CD4-positive, alpha-beta memory T cell (primary cell): ENCODE measurements around the gene MAN1C1. TPM values are rescaled to one million over a fixed set of nuclear protein-coding genes. Genes with fewer than 3 reads are reported as not detected.

Source experiments
- CTCF ChIA-PET: fragments of 350-600 bp; sonication (Branson Sonifier 250); formaldehyde crosslinking; loops from one replicate; lab custom pipeline; 2021; ENCODE audit warnings: inconsistent platforms; ENCODE audit not compliant: partially characterized antibody; lab: Charles Lee
- POLR2A ChIA-PET: fragments of 350-600 bp; sonication (Branson Sonifier 250); formaldehyde crosslinking; loops from one replicate; lab custom pipeline; 2021; ENCODE audit not compliant: partially characterized antibody; lab: Charles Lee
- DNase-seq, 5 donors: peaks; one replicate each; pipeline versions ENCODE4 v3.0.0 to v3.0.0-alpha.2; 2020 to 2022; ENCODE audit warnings: mixed read lengths in 1 of 5
- H3K27ac ChIP-seq: one replicate; pipeline ENCODE4 v1.7.0; 2013; ENCODE audit warnings: low read depth, low read length
- H3K27me3 ChIP-seq: 2 replicates; pipeline ENCODE4 v1.7.0; 2013; ENCODE audit warnings: mild to moderate bottlenecking, low read length, moderate library complexity; ENCODE audit not compliant: insufficient read depth
- H3K36me3 ChIP-seq: 2 replicates; pipeline ENCODE4 v1.7.0; 2013; ENCODE audit warnings: mild to moderate bottlenecking, low read length, moderate library complexity; ENCODE audit not compliant: insufficient read depth
- H3K4me1 ChIP-seq: 2 replicates; pipeline ENCODE4 v1.7.0; 2013; ENCODE audit warnings: mild to moderate bottlenecking, low read length, moderate library complexity; ENCODE audit not compliant: insufficient read depth
- H3K4me3 ChIP-seq, 2 donors: one replicate each; pipeline ENCODE4 v1.7.0; 2013; ENCODE audit warnings: low read length in 2 of 2, mild to moderate bottlenecking in 1 of 2
- H3K9me3 ChIP-seq, 2 donors: one replicate each; pipeline ENCODE4 v1.7.0; 2013; ENCODE audit warnings: low read length in 2 of 2, control low read depth in 1 of 2; ENCODE audit not compliant: control insufficient read depth in 1 of 2
- H3K27ac Mint-ChIP-seq, 7 donors: one replicate each; pipeline ENCODE4 v1.8.0; 2020 to 2021; ENCODE audit warnings: mixed read lengths in 7 of 7, mild to moderate bottlenecking in 6 of 7, inconsistent platforms in 3 of 7, moderate library complexity in 3 of 7
- H3K27me3 Mint-ChIP-seq, 2 donors: one replicate each; pipeline ENCODE4 v1.8.0; 2020 to 2021; ENCODE audit warnings: mixed read lengths in 2 of 2
- H3K36me3 Mint-ChIP-seq, 2 donors: one replicate each; pipeline ENCODE4 v1.8.0; 2020 to 2021; ENCODE audit warnings: mixed read lengths in 2 of 2, inconsistent platforms in 1 of 2, mild to moderate bottlenecking in 1 of 2
- H3K4me1 Mint-ChIP-seq, 4 donors: one replicate each; pipeline ENCODE4 v1.8.0; 2020 to 2021; ENCODE audit warnings: mixed read lengths in 4 of 4, mild to moderate bottlenecking in 1 of 4
- H3K4me3 Mint-ChIP-seq, 8 donors: one replicate each; pipeline ENCODE4 v1.8.0; 2020 to 2021; ENCODE audit warnings: mixed read lengths in 8 of 8, mild to moderate bottlenecking in 7 of 8, moderate library complexity in 6 of 8, inconsistent platforms in 3 of 8
- H3K9me3 Mint-ChIP-seq, 8 donors: one replicate each; pipeline ENCODE4 v1.8.0; 2020 to 2021; ENCODE audit warnings: mixed read lengths in 8 of 8, mild to moderate bottlenecking in 5 of 8, inconsistent platforms in 3 of 8, moderate library complexity in 1 of 8
- intact Hi-C: fragments of 100-400 bp; cut with micrococcal nuclease; formaldehyde crosslinking; loops from one replicate; pipeline ENCODE4 v1.15.1; 2023
- polyA plus RNA-seq, 2 donors: library from polyadenylated mRNA; unstranded; fragments of 300-500 nt; fragmentation: Illumina TruSeq; gene quantifications; one replicate each; pipeline ENCODE4 v1.2.3, GENCODE V29; 2021
- total RNA-seq, 2 experiments: library from RNA; stranded (reverse); gene quantifications; one replicate each; pipeline ENCODE4 v1.2.3, GENCODE V29; 2021

The MAN1C1 gene
- total and polyA plus RNA-seq, 4 experiments from 2014 or later = 3.6 to 45.1 (median 26.5) TPM

DNA sequence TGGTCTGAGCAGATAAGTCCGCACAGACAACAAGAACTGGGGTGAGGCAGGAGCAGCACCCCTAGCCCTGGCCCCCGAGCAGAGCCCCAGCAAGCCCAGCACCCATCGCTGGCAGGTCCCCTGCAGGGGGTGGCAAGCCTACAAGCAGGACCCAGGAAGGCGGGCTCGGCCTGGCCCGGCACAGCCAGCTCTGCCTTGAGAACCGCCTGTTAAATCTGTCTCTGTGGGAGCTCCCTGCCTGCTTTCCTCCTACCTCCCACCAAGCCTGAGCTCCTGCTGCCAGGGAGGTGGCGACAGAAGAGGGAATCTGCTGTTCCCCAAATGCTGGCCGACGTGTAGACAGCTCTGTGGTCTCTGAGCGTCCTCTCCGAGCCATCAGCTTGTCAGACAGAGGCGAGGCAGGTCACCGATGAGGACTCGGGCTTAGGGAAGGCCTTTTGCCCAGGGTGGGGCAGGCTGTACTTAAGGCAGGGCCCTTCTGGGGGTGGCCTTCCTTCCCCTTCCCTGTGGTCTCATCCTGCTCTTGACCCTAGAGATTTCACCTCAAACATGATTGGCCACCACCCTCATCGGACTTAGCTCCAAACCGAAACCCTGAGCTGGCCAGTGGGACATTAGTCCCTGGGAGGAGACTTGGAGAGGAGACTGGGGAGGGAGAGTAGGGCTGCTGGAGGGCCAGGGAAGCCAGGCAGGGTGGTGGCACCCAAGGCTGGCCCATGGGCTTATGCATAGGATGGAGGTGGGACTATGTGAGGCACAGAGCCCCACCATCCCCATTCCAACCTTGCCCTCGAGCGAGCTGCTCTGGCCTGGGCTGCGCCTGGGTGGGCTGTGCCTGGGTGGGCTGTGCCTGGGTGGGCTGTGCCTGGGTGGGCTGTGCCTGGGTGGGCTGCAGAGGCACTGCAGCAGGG is 191.1 kb downstream of the MAN1C1 start:
- ChIA-PET CTCF (interaction anchor here (0.7 to 7.0 kb wide), 9 partner anchors 10 to 303 kb away, joined by 3 to 110 read pairs (median 6); no protein-coding TSS in a partner anchor), POLR2A (interaction anchor here (0.7 to 5.2 kb wide), 3 partner anchors 12 to 302 kb away, joined by 3 to 18 read pairs (median 4); partner anchors contain the start of gene MTFR1L)
- no peak for DNase-seq
- no peak overlapping the region for H3K27ac ChIP-seq
- intact Hi-C loops = no loop called here
- no peak overlapping the region for H3K4me3 ChIP-seq
- Mint-ChIP-seq H3K9me3 (peaks cover 0 to 4% (median 0%) of the 10 kb centered on the region in 8 donors), H3K4me3 (no peak overlapping the region), H3K36me3 (peaks cover 20 to 24% of the 10 kb centered on the region in 2 donors), H3K27ac (peak overlapping the region in 1 of 7 donors; percentile 29), H3K27me3 (no peaks in the 10 kb centered on the region), H3K4me1 (peaks cover 12 to 31% (median 15%) of the 10 kb centered on the region in 4 donors)
- H3K9me3 ChIP-seq = no peaks in the 10 kb centered on the region
- peaks cover 5% of the 10 kb centered on the region for H3K36me3 ChIP-seq
- H3K4me1 ChIP-seq = peaks cover 21% of the 10 kb centered on the region
- no peaks in the 10 kb centered on the region for H3K27me3 ChIP-seq

DNA sequence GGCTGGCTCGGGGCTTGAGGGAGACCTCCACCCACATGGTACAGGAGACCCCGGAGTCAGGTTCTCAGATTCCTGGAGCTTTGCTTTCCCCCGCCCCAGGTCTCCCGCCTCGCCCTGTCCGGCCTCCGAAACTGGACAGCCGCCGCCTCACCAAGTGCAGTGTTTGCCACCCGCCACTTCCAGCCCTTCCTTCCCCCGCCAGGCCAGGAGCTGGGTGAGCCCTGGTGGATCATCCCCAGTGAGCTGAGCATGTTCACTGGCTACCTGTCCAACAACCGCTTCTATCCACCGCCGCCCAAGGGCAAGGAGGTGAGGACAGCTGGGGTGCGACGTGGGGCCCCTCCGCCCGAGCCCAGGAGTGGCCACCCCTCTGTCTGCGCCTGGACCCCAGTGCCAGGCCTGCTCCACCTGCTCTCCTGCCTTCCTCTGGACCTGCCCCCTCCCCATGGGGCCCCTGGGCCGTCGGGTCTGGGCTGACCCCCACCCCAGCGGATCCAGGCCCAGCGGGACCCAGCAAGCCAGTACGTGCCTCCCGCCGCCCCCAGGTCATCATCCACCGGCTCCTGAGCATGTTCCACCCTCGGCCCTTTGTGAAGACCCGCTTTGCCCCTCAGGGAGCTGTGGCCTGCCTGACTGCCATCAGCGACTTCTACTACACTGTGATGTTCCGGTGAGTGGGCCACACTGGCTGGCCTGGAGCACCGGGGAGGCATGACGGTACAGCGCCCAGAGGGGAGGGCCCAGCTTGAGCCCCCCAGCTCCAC is 192.1 kb downstream of the MAN1C1 start:
- H3K27me3 Mint-ChIP-seq = no peaks in the 10 kb centered on the region
- H3K9me3 Mint-ChIP-seq = peaks cover 0 to 4% (median 0%) of the 10 kb centered on the region in 8 donors
- Histone ChIP-seq H3K27ac (no peak overlapping the region), H3K9me3 (no peaks in the 10 kb centered on the region), H3K36me3 (peaks cover 5% of the 10 kb centered on the region), H3K4me1 (peaks cover 11% of the 10 kb centered on the region), H3K4me3 (no peak overlapping the region), H3K27me3 (no peaks in the 10 kb centered on the region)
- DNase-seq = no peak
- intact Hi-C loops = no loop called here
- no peak overlapping the region for H3K4me3 Mint-ChIP-seq
- peaks cover 20 to 30% of the 10 kb centered on the region in 2 donors for H3K36me3 Mint-ChIP-seq
- ChIA-PET POLR2A (interaction anchor here (1.5 to 5.2 kb wide), 4 partner anchors 10 to 303 kb away, joined by 3 to 18 read pairs (median 6); partner anchors contain the start of gene MTFR1L), CTCF (interaction anchor here (0.7 to 7.0 kb wide), 17 partner anchors 8 to 309 kb away, joined by 3 to 110 read pairs (median 4); no protein-coding TSS in a partner anchor)
- no peak overlapping the region for H3K27ac Mint-ChIP-seq
- H3K4me1 Mint-ChIP-seq = peaks cover 7 to 26% (median 9%) of the 10 kb centered on the region in 4 donors

DNA sequence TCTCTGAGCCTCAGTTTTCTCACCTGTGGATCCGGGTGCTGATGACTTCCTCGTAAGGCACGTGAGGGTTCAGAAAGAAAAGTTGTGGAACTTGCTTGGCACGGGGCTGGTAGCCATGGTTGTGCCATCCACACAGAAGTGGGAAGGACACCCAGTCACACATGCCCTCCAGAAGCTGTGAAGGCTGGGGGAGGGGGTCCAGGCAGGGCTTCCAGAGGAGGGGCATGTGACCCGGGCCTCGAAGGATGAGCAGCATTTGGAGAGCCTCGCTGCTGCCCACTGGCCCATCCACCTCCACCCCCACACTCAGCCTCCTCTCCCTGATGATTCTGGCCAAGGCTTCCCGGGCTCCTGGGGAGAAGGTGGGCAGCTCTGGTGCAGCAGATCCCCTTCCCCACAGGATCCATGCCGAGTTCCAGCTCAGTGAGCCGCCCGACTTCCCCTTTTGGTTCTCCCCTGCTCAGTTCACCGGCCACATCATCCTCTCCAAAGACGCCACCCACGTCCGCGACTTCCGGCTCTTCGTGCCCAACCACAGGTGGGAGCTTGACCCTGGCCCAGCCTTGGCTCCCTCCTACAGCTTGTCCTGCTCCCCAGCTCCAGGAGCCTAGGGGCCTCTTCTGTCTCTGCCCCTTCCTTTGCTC is 192.8 kb downstream of the MAN1C1 start:
- intact Hi-C loops = no loop called here
- Histone ChIP-seq H3K4me3 (no peak overlapping the region), H3K27me3 (no peaks in the 10 kb centered on the region), H3K27ac (no peak overlapping the region), H3K36me3 (peaks cover 5% of the 10 kb centered on the region), H3K4me1 (peaks cover 10% of the 10 kb centered on the region), H3K9me3 (no peaks in the 10 kb centered on the region)
- Mint-ChIP-seq H3K4me3 (no peak overlapping the region), H3K4me1 (peaks cover 3 to 20% (median 5%) of the 10 kb centered on the region in 4 donors), H3K36me3 (peaks cover 20 to 30% of the 10 kb centered on the region in 2 donors), H3K9me3 (peaks cover 0 to 4% (median 0%) of the 10 kb centered on the region in 8 donors), H3K27ac (peak overlapping the region in 1 of 7 donors; percentile 76), H3K27me3 (no peaks in the 10 kb centered on the region)
- POLR2A ChIA-PET = interaction anchor here (1.4 to 5.2 kb wide), 5 partner anchors 10 to 304 kb away, joined by 3 to 18 read pairs (median 5); partner anchors contain the start of gene MTFR1L
- DNase-seq = no peak
- CTCF ChIA-PET = interaction anchor here (0.8 to 7.0 kb wide), 27 partner anchors 8 to 310 kb away, joined by 3 to 110 read pairs (median 4); partner anchors contain the start of gene MTFR1L

DNA sequence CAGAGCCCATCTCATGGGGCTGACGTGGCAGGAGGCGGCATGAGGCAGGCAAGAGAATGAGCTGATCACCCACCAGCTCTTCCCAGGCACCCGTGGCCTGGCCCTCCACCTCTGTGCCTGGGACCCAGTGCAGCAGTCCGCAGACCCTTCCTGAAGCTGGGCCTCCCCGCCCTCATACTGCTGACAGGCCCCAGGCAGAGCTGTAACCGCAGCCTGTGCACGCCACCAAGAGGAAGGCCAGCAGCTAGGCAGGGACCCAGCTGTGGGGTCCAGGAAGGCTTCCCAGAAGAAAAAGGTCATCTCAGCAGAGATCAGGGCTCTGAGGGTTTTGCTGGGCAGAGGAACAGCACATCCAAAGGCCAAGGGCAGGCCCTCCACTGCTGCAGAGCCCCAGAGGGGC is 193.3 kb downstream of the MAN1C1 start:
- Histone ChIP-seq H3K9me3 (no peaks in the 10 kb centered on the region), H3K27me3 (no peaks in the 10 kb centered on the region), H3K4me1 (peaks cover 7% of the 10 kb centered on the region), H3K27ac (no peak overlapping the region), H3K36me3 (peaks cover 5% of the 10 kb centered on the region), H3K4me3 (no peak overlapping the region)
- no peak overlapping the region for H3K4me3 Mint-ChIP-seq
- peaks cover 0 to 15% (median 2%) of the 10 kb centered on the region in 4 donors for H3K4me1 Mint-ChIP-seq
- peak overlapping the region in 1 of 7 donors; percentile 76 for H3K27ac Mint-ChIP-seq
- DNase-seq = no peak
- intact Hi-C loops = loop anchor here (1.0 kb wide), 2 partner anchors 202 to 290 kb away; no protein-coding TSS in a partner anchor
- H3K9me3 Mint-ChIP-seq = peaks cover 0 to 4% (median 0%) of the 10 kb centered on the region in 8 donors
- CTCF ChIA-PET = interaction anchor here (0.8 to 7.0 kb wide), 26 partner anchors 9 to 311 kb away, joined by 3 to 110 read pairs (median 4); partner anchors contain the start of gene MTFR1L
- POLR2A ChIA-PET = interaction anchor here (1.4 to 5.2 kb wide), 4 partner anchors 10 to 201 kb away, joined by 5 to 18 read pairs (median 6); partner anchors contain the start of gene MTFR1L
- no peaks in the 10 kb centered on the region for H3K27me3 Mint-ChIP-seq
- peaks cover 20 to 33% of the 10 kb centered on the region in 2 donors for H3K36me3 Mint-ChIP-seq

DNA sequence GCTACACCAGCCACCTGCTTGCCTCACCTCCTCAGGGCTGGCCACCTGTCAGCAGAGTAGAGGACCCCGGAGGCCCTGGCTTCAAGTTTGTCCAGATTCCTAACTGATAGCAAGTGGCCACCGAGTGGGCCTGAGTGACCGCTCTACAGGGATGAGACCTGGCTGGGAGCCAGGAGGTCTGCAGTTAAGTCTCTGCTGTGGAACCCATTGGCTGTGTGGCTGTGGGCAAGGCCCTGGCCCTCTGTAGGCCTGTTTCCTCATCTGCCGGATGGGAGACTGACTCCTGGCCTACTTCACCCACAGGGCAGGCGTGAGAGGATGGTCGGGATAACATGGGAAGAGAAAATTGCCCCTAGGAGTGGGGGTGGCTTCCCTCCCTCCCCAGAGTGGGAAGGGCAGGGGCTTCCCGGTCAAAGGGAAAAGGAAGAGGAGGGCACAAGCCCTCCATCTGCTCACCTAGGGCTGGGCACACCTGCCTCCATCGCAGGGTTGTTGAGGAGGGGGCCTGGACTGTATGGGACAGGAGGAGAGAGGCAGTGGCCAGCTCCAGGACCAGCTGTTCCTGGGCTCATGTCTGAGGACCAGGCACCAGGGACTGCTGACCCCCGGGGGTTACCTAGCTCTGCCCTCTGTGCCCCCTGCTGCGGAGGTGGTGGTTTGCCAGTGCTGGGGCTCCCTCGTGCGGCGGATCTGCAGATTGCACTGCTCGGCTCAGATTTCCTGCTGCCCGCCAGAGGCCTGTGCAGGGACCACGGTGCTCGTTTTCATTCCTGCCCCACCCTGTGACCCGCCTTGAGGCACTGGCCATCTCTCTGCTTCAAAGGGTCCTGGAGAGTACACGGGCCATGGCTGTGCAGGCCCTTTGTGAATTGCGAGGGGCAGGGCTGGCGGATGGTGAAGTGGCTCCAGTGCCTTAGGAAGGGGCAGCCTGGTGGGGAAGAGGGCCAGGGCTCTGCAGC is 194.0 kb downstream of the MAN1C1 start:
- Mint-ChIP-seq H3K36me3 (peaks cover 15 to 29% of the 10 kb centered on the region in 2 donors), H3K4me3 (no peak overlapping the region), H3K27ac (peak overlapping the region in 3 of 7 donors; percentile 35 to 84 (median 64)), H3K9me3 (peaks cover 0 to 4% (median 0%) of the 10 kb centered on the region in 8 donors), H3K4me1 (peaks cover 0 to 10% (median 2%) of the 10 kb centered on the region in 4 donors), H3K27me3 (no peaks in the 10 kb centered on the region)
- H3K27me3 ChIP-seq = no peaks in the 10 kb centered on the region
- no peak overlapping the region for H3K4me3 ChIP-seq
- peaks cover 5% of the 10 kb centered on the region for H3K36me3 ChIP-seq
- H3K9me3 ChIP-seq = no peaks in the 10 kb centered on the region
- CTCF ChIA-PET = interaction anchor here (0.6 to 7.0 kb wide), 24 partner anchors 9 to 311 kb away, joined by 3 to 110 read pairs (median 5); no protein-coding TSS in a partner anchor
- peaks cover 5% of the 10 kb centered on the region for H3K4me1 ChIP-seq
- intact Hi-C loops = loop anchor here (1.0 kb wide), 3 partner anchors 202 to 307 kb away; no protein-coding TSS in a partner anchor
- POLR2A ChIA-PET = interaction anchor here (0.6 to 5.2 kb wide), 7 partner anchors 9 to 308 kb away, joined by 3 to 18 read pairs (median 4); partner anchors contain the start of gene MTFR1L
- no peak overlapping the region for H3K27ac ChIP-seq
- peak; percentile 66 to 79 (median 69) for DNase-seq
